Cardiac muscle cell (in vitro differentiated cells and primary cell): ENCODE data around the gene WDR70. TPM values are rescaled to one million over a fixed set of nuclear protein-coding genes. Genes with fewer than 3 reads are reported as not detected.

ENCODE experiments used
- DNase-seq, 2 donors: peaks; one replicate each; pipeline versions ENCODE4 v3.0.0 to v3.0.0-alpha.2; 2010 to 2017; ENCODE audit warnings: low read depth in 1 of 2, low spot score in 1 of 2
- H3K27ac ChIP-seq: fragments of 200-600 bp; sonication (generic); 2 replicates; pipeline ENCODE4 v1.5.1; 2016
- H3K27me3 ChIP-seq: fragments of 200-600 bp; sonication (generic); 2 replicates; pipeline ENCODE4 v1.6.0; 2016; ENCODE audit warnings: control low read depth
- H3K36me3 ChIP-seq: fragments of 200-600 bp; sonication (generic); 2 replicates; pipeline ENCODE4 v1.5.1; 2016; ENCODE audit warnings: control low read depth
- H3K4me1 ChIP-seq: fragments of 200-600 bp; sonication (generic); 2 replicates; pipeline ENCODE4 v1.8.1; 2017; ENCODE audit warnings: low read depth, mild to moderate bottlenecking, mixed run types
- H3K4me3 ChIP-seq: fragments of 200-600 bp; sonication (generic); 2 replicates; pipeline ENCODE4 v1.5.1; 2016; ENCODE audit warnings: mild to moderate bottlenecking
- H3K9me3 ChIP-seq: fragments of 200-600 bp; sonication (generic); 2 replicates; pipeline ENCODE4 v1.5.1; 2017; ENCODE audit warnings: low read depth, mild to moderate bottlenecking, control low read depth
- CTCF ChIP-seq: IDR thresholded peaks from 2 replicates; pipeline ENCODE4 v1.5.1; 2012; ENCODE audit warnings: low read depth, mild to moderate bottlenecking, low read length
- polyA plus RNA-seq: library from polyadenylated mRNA; unstranded; fragments of >200 nt; fragmentation: Nextera tagmentation; extraction: Ambion mirVana; gene quantifications from 2 replicates; pipeline ENCODE4 v1.2.1, GENCODE V29; 2016
- total RNA-seq: library from RNA; depleted of rRNA; stranded (reverse); fragments of >200 nt; gene quantifications from 2 replicates; pipeline ENCODE4 v1.2.3, GENCODE V29; 2016

The WDR70 gene
- total and polyA plus RNA-seq, 2 experiments from 2014 or later = 21.8 to 22.7 TPM

DNA sequence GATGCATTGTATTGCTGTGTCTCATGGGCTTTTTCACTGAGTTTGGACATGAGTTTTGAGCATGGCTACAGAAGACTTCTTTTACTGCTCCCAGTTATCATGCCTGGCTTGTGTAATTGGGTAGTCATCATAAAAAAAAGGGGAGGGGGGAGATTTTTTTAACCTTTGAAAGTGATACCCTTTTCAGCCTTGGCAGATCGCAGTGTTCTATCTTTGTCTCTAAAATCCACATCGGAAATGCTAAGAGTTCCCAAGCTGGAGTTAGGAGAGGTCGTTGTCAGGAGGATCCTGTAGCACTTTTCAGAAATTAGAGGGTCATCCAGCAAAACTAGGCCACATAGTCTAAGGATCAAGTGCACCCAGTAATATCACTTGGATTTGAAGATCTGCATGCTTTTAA is 188.4 kb downstream of the WDR70 start:
- TF ChIP-seq CTCF = no peak
- no peak for DNase-seq
- Histone ChIP-seq H3K27me3 (no peaks in the 10 kb centered on the region), H3K4me3 (no peak overlapping the region), H3K4me1 (peaks cover 9% of the 10 kb centered on the region), H3K9me3 (no peaks in the 10 kb centered on the region), H3K27ac (no peak overlapping the region), H3K36me3 (no peaks in the 10 kb centered on the region)

GRCh38 chr5:37568018-37568753 is 189.1 kb downstream of the WDR70 start:
- H3K36me3 ChIP-seq = no peaks in the 10 kb centered on the region
- no peak for TF ChIP-seq CTCF
- H3K27me3 ChIP-seq = no peaks in the 10 kb centered on the region
- no peak overlapping the region for H3K4me3 ChIP-seq
- DNase-seq = no peak
- no peaks in the 10 kb centered on the region for H3K9me3 ChIP-seq
- H3K4me1 ChIP-seq = peaks cover 9% of the 10 kb centered on the region
- H3K27ac ChIP-seq = no peak overlapping the region

DNA sequence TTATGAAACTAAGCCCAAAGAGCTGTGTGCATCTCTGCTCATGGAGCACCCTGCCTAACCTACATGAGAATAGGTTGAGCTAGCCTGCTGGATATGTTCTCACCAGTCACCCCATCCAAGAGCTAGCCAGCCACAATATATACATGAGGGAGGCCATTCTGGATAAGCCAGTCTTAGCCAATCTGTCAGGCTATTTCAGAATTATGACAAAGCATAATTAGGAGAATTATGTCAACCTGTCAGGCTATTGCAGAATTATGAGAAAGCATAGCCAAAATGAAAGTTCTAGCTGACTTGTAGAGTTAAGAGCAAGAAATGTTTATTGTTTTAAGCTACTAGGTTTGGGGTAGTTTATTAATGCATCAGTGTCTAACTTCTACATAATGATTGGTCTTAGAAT is 189.8 kb downstream of the WDR70 start:
- H3K27me3 ChIP-seq = no peaks in the 10 kb centered on the region
- DNase-seq = no peak
- no peaks in the 10 kb centered on the region for H3K9me3 ChIP-seq
- H3K4me3 ChIP-seq = no peak overlapping the region
- no peaks in the 10 kb centered on the region for H3K36me3 ChIP-seq
- H3K27ac ChIP-seq = no peak overlapping the region
- TF ChIP-seq CTCF = no peak
- peaks cover 9% of the 10 kb centered on the region for H3K4me1 ChIP-seq

GRCh38 chr5:37569466-37569865 is 190.3 kb downstream of the WDR70 start:
- DNase-seq = no peak
- Histone ChIP-seq H3K9me3 (no peaks in the 10 kb centered on the region), H3K27ac (no peak overlapping the region), H3K4me1 (peaks cover 9% of the 10 kb centered on the region), H3K27me3 (no peaks in the 10 kb centered on the region), H3K4me3 (no peak overlapping the region), H3K36me3 (no peaks in the 10 kb centered on the region)
- TF ChIP-seq CTCF = no peak

DNA sequence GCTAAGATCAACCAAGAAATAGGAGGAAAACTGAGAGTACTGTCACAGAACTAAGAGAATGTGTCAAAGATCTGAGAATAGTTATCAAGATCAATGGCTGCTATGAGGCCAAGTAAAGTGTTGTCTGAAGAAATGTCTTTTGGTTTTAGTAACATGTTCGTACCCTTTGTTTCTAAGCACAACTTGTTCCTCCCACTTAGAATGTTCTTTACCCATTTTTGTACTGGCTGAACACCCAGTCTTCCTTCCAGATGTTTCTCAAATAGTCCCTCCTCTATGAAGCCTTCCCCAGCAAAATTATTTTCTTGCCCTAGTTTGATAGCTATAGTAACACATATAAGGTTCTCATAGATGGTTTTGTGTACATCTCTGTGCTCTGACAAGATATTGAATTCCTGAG is 191.5 kb downstream of the WDR70 start:
- Histone ChIP-seq H3K9me3 (no peaks in the 10 kb centered on the region), H3K27me3 (no peaks in the 10 kb centered on the region), H3K36me3 (no peaks in the 10 kb centered on the region), H3K27ac (no peak overlapping the region), H3K4me1 (peaks cover 9% of the 10 kb centered on the region), H3K4me3 (no peak overlapping the region)
- DNase-seq = no peak
- TF ChIP-seq CTCF = no peak
